K562 (cell line): ENCODE results near the gene NME7. TPM values are rescaled to one million over a fixed set of nuclear protein-coding genes. Genes with fewer than 3 reads are reported as not detected.
A peak's percentile ranks its signal among the peaks of the same experiment; 100 is the strongest.

Source experiments
- SIRT6 ChIP-seq: IDR thresholded peaks from one replicate; pipeline ENCODE4 v1.6.1; 2012; ENCODE audit warnings: low read depth, mild to moderate bottlenecking, control low read depth, inconsistent platforms, low read length, moderate library complexity
- SMARCA4 ChIP-seq: fragments of 450-650 bp; IDR thresholded peaks from 2 replicates; pipeline ENCODE4 v1.6.1; 2016
- SREBF2 ChIP-seq: sonication (generic); formaldehyde crosslinking; IDR thresholded peaks from 2 replicates; pipeline ENCODE4 v1.4.0; 2020; ENCODE audit warnings: mild to moderate bottlenecking, missing genetic modification reagents
- SUPT5H ChIP-seq: fragments of 450-650 bp; IDR thresholded peaks from 2 replicates; pipeline ENCODE4 v1.6.1; 2016
- polyA plus RNA-seq, 8 experiments: library from polyadenylated mRNA; depleted of rRNA in 4 of 8; stranded (reverse) in 5 of 8; unstranded in 3 of 8; fragments of >200 nt; fragmentation: Nextera tagmentation in 2 of 8; fragmentation: Illumina TruSeq in 1 of 8; extraction: Ambion mirVana in 2 of 8; extraction: Trizol in 1 of 8; gene quantifications; 2 replicates each; pipeline versions ENCODE4 v1.2.1 to v1.2.3, GENCODE V29; 2011 to 2014; ENCODE audit warnings: inconsistent platforms in 1 of 8, missing spikeins in 1 of 8
- total RNA-seq, 7 experiments: library from RNA; depleted of rRNA in 6 of 7; stranded (reverse); fragments of >200 nt in 6 of 7; fragmentation: Illumina TruSeq in 2 of 7; extraction: Trizol in 2 of 7; gene quantifications; 2 replicates each; pipeline versions ENCODE4 v1.2.1 to v1.2.3, GENCODE V29; 2011 to 2021; ENCODE audit warnings: low replicate concordance in 1 of 7
- TF ChIP-seq, protein P1 (sequence below): sonication (generic); IDR thresholded peaks from 2 replicates; pipeline ENCODE4 v1.6.1; 2016
- TF ChIP-seq, protein P2 (sequence below): sonication (generic); formaldehyde crosslinking; IDR thresholded peaks from 2 replicates; pipeline ENCODE4 v1.8.1; 2023; ENCODE audit warnings: mild to moderate bottlenecking, missing genetic modification reagents
- TF ChIP-seq, protein P3 (sequence below), 2 experiments: fragments of 450-650 bp; IDR thresholded peaks; 2 replicates each; pipeline ENCODE4 v1.6.1; 2016
- TF ChIP-seq, protein P4 (sequence below), 2 experiments: fragments of 450-650 bp; formaldehyde crosslinking in 1 of 2; IDR thresholded peaks; 2 replicates each; pipeline versions ENCODE4 v1.4.0 to v1.6.1; 2014 to 2020; ENCODE audit warnings: mild to moderate bottlenecking in 2 of 2, borderline replicate concordance in 1 of 2, low read depth in 1 of 2

Gene NME7
- total and polyA plus RNA-seq, 9 of the 15 experiments (the other 6 are each of a cell fraction or from before 2014, with no cell fraction given): 7.9 to 43.2 (median 23.9) TPM

DNA sequence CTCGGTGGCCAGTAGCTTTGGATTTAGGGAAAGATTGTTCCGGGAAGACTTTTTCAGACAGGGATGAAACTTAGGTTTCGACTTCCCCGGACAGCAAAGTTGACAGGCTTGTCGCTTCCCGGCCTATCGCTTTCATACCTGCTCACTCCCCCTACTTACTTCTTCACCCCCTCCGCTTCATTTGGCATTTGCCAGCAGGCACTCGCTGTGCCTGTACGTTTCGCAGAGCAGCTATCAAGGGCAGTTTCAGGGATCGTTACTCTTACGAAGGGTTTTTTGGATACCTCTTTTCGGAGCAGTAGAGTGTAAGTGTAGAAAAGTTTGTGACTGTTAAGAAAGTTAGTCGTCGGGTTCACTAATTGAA is 791 bp upstream of the NME7 start (continued):
- TF ChIP-seq SIRT6 (no peak), SMARCA4 (peak; percentile 47; the same call in 1 of the 2 replicates), SREBF2 (CRISPR knock-in tag) (no peak), SUPT5H (0 out of 2 replicates have a peak, but pooled peaks have one; percentile 8)
- TF ChIP-seq, protein P1, sequence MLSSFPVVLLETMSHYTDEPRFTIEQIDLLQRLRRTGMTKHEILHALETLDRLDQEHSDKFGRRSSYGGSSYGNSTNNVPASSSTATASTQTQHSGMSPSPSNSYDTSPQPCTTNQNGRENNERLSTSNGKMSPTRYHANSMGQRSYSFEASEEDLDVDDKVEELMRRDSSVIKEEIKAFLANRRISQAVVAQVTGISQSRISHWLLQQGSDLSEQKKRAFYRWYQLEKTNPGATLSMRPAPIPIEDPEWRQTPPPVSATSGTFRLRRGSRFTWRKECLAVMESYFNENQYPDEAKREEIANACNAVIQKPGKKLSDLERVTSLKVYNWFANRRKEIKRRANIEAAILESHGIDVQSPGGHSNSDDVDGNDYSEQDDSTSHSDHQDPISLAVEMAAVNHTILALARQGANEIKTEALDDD: peak; percentile 35; the same call in 1 of the 2 replicates
- TF ChIP-seq, protein P2, sequence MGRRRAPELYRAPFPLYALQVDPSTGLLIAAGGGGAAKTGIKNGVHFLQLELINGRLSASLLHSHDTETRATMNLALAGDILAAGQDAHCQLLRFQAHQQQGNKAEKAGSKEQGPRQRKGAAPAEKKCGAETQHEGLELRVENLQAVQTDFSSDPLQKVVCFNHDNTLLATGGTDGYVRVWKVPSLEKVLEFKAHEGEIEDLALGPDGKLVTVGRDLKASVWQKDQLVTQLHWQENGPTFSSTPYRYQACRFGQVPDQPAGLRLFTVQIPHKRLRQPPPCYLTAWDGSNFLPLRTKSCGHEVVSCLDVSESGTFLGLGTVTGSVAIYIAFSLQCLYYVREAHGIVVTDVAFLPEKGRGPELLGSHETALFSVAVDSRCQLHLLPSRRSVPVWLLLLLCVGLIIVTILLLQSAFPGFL (CRISPR knock-in tag): 0 out of 2 replicates have a peak, but pooled peaks have one; percentile 28
- TF ChIP-seq, protein P3, sequence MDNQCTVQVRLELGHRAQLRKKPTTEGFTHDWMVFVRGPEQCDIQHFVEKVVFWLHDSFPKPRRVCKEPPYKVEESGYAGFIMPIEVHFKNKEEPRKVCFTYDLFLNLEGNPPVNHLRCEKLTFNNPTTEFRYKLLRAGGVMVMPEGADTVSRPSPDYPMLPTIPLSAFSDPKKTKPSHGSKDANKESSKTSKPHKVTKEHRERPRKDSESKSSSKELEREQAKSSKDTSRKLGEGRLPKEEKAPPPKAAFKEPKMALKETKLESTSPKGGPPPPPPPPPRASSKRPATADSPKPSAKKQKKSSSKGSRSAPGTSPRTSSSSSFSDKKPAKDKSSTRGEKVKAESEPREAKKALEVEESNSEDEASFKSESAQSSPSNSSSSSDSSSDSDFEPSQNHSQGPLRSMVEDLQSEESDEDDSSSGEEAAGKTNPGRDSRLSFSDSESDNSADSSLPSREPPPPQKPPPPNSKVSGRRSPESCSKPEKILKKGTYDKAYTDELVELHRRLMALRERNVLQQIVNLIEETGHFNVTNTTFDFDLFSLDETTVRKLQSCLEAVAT (IDR thresholded peaks at IDR 0.05): 0 out of 4 replicates have a peak, but pooled peaks of 1 of the 2 experiments have one; percentile 31
- TF ChIP-seq, protein P4, sequence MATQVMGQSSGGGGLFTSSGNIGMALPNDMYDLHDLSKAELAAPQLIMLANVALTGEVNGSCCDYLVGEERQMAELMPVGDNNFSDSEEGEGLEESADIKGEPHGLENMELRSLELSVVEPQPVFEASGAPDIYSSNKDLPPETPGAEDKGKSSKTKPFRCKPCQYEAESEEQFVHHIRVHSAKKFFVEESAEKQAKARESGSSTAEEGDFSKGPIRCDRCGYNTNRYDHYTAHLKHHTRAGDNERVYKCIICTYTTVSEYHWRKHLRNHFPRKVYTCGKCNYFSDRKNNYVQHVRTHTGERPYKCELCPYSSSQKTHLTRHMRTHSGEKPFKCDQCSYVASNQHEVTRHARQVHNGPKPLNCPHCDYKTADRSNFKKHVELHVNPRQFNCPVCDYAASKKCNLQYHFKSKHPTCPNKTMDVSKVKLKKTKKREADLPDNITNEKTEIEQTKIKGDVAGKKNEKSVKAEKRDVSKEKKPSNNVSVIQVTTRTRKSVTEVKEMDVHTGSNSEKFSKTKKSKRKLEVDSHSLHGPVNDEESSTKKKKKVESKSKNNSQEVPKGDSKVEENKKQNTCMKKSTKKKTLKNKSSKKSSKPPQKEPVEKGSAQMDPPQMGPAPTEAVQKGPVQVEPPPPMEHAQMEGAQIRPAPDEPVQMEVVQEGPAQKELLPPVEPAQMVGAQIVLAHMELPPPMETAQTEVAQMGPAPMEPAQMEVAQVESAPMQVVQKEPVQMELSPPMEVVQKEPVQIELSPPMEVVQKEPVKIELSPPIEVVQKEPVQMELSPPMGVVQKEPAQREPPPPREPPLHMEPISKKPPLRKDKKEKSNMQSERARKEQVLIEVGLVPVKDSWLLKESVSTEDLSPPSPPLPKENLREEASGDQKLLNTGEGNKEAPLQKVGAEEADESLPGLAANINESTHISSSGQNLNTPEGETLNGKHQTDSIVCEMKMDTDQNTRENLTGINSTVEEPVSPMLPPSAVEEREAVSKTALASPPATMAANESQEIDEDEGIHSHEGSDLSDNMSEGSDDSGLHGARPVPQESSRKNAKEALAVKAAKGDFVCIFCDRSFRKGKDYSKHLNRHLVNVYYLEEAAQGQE (IDR thresholded peaks at IDR 0.05; ENCODE audit: borderline replicate concordance): no peak
- TF ChIP-seq, protein P4 (CRISPR knock-in tag; IDR thresholded peaks at IDR 0.05; ENCODE audit: low read depth): no peak
